ENCODE data around the gene DNAH17.
"Not testable (repeated sequence)": the region's sequence is repeated elsewhere in the genome, so short reads cannot be mapped to it uniquely, and the experiment has no call there.

Gene DNAH17

GRCh38 chr17:78477913-78478756, 99.1 kb downstream of the DNAH17 start:
- H3K36me3 Mint-ChIP-seq = no peaks in the 10 kb centered on the region
- no peak for ATAC-seq
- no peaks in the 10 kb centered on the region for H3K9me3 Mint-ChIP-seq
- no peak overlapping the region for H3K27ac Mint-ChIP-seq
- H3K4me3 Mint-ChIP-seq = no peak overlapping the region
- peaks cover 5% of the 10 kb centered on the region for H3K4me1 Mint-ChIP-seq
- H3K27me3 Mint-ChIP-seq = peaks cover 14% of the 10 kb centered on the region

GRCh38 chr17:78476973-78477372, 100.2 kb downstream of the DNAH17 start:
- Mint-ChIP-seq H3K27me3 (peaks cover 14% of the 10 kb centered on the region), H3K4me1 (peaks cover 12% of the 10 kb centered on the region), H3K9me3 (no peaks in the 10 kb centered on the region), H3K36me3 (no peaks in the 10 kb centered on the region), H3K27ac (no peak overlapping the region), H3K4me3 (no peak overlapping the region)
- ATAC-seq = no peak

- no peak overlapping the region for H3K4me3 Mint-ChIP-seq
- peaks cover 12% of the 10 kb centered on the region for H3K4me1 Mint-ChIP-seq
- H3K27me3 Mint-ChIP-seq = peaks cover 20% of the 10 kb centered on the region
- no peak overlapping the region for H3K27ac Mint-ChIP-seq
- H3K36me3 Mint-ChIP-seq = no peaks in the 10 kb centered on the region
- ATAC-seq = no peak
- H3K9me3 Mint-ChIP-seq = no peaks in the 10 kb centered on the region
Measured at GRCh38 chr17:78476149-78476548, 101.0 kb downstream of the DNAH17 start.

- ATAC-seq = no peak
- Mint-ChIP-seq H3K27me3 (peaks cover 20% of the 10 kb centered on the region), H3K9me3 (no peaks in the 10 kb centered on the region), H3K36me3 (no peaks in the 10 kb centered on the region), H3K4me3 (no peak overlapping the region), H3K27ac (no peak overlapping the region), H3K4me1 (peaks cover 12% of the 10 kb centered on the region)
Measured at GRCh38 chr17:78475211-78475610, 102.0 kb downstream of the DNAH17 start.

GRCh38 chr17:78474614-78475146, 102.5 kb downstream of the DNAH17 start:
- peak; percentile 62 for ATAC-seq
- H3K27me3 Mint-ChIP-seq = peaks cover 21% of the 10 kb centered on the region
- H3K9me3 Mint-ChIP-seq = no peaks in the 10 kb centered on the region
- no peaks in the 10 kb centered on the region for H3K36me3 Mint-ChIP-seq
- H3K27ac Mint-ChIP-seq = no peak overlapping the region
- H3K4me3 Mint-ChIP-seq = no peak overlapping the region
- peaks cover 12% of the 10 kb centered on the region for H3K4me1 Mint-ChIP-seq

- H3K9me3 Mint-ChIP-seq = no peaks in the 10 kb centered on the region
- ATAC-seq = no peak
- peaks cover 27% of the 10 kb centered on the region for H3K27me3 Mint-ChIP-seq
- no peaks in the 10 kb centered on the region for H3K36me3 Mint-ChIP-seq
- no peak overlapping the region for H3K27ac Mint-ChIP-seq
- no peak overlapping the region for H3K4me3 Mint-ChIP-seq
- H3K4me1 Mint-ChIP-seq = peaks cover 12% of the 10 kb centered on the region
Measured at GRCh38 chr17:78473951-78474613, 103.1 kb downstream of the DNAH17 start.

GRCh38 chr17:78472035-78472905, 104.9 kb downstream of the DNAH17 start:
- no peak overlapping the region for H3K27ac Mint-ChIP-seq
- H3K27me3 Mint-ChIP-seq = peaks cover 35% of the 10 kb centered on the region
- no peaks in the 10 kb centered on the region for H3K9me3 Mint-ChIP-seq
- peak; percentile 22 for ATAC-seq
- no peaks in the 10 kb centered on the region for H3K36me3 Mint-ChIP-seq
- no peak overlapping the region for H3K4me3 Mint-ChIP-seq
- H3K4me1 Mint-ChIP-seq = peaks cover 12% of the 10 kb centered on the region

GRCh38 chr17:78471635-78472034, 105.6 kb downstream of the DNAH17 start:
- peaks cover 12% of the 10 kb centered on the region for H3K4me1 Mint-ChIP-seq
- no peak overlapping the region for H3K27ac Mint-ChIP-seq
- ATAC-seq = no peak
- H3K4me3 Mint-ChIP-seq = no peak overlapping the region
- no peaks in the 10 kb centered on the region for H3K9me3 Mint-ChIP-seq
- peaks cover 41% of the 10 kb centered on the region for H3K27me3 Mint-ChIP-seq
- no peaks in the 10 kb centered on the region for H3K36me3 Mint-ChIP-seq

- Mint-ChIP-seq H3K27me3 (peaks cover 44% of the 10 kb centered on the region), H3K9me3 (no peaks in the 10 kb centered on the region), H3K4me3 (no peak overlapping the region), H3K36me3 (no peaks in the 10 kb centered on the region), H3K4me1 (peaks cover 7% of the 10 kb centered on the region), H3K27ac (no peak overlapping the region)
- ATAC-seq = no peak
Measured at GRCh38 chr17:78469443-78469842, 107.8 kb downstream of the DNAH17 start.

GRCh38 chr17:78468366-78468765, 108.8 kb downstream of the DNAH17 start:
- ATAC-seq = no peak
- H3K36me3 Mint-ChIP-seq = no peaks in the 10 kb centered on the region
- H3K27ac Mint-ChIP-seq = no peak overlapping the region
- H3K9me3 Mint-ChIP-seq = no peaks in the 10 kb centered on the region
- H3K4me1 Mint-ChIP-seq = peaks cover 7% of the 10 kb centered on the region
- H3K27me3 Mint-ChIP-seq = peaks cover 44% of the 10 kb centered on the region
- no peak overlapping the region for H3K4me3 Mint-ChIP-seq

- no peaks in the 10 kb centered on the region for H3K4me1 Mint-ChIP-seq
- peaks cover 32% of the 10 kb centered on the region for H3K27me3 Mint-ChIP-seq
- H3K4me3 Mint-ChIP-seq = no peak overlapping the region
- no peak for ATAC-seq
- H3K9me3 Mint-ChIP-seq = no peaks in the 10 kb centered on the region
- H3K27ac Mint-ChIP-seq = no peak overlapping the region
- H3K36me3 Mint-ChIP-seq = no peaks in the 10 kb centered on the region
Measured at GRCh38 chr17:78466786-78467715, 110.1 kb downstream of the DNAH17 start.

GRCh38 chr17:78466109-78466785, 110.9 kb downstream of the DNAH17 start:
- H3K4me1 Mint-ChIP-seq, H3K36me3 Mint-ChIP-seq, H3K27ac Mint-ChIP-seq, ATAC-seq, H3K9me3 Mint-ChIP-seq, H3K4me3 Mint-ChIP-seq: not testable (repeated sequence)
- H3K27me3 Mint-ChIP-seq = peaks cover 24% of the 10 kb centered on the region

GRCh38 chr17:78462148-78462547, 115.0 kb downstream of the DNAH17 start:
- Mint-ChIP-seq H3K27me3 (peaks cover 15% of the 10 kb centered on the region), H3K9me3 (no peaks in the 10 kb centered on the region), H3K4me1 (no peaks in the 10 kb centered on the region), H3K4me3 (no peak overlapping the region), H3K27ac (no peak overlapping the region), H3K36me3 (no peaks in the 10 kb centered on the region)
- ATAC-seq = no peak

GRCh38 chr17:78461799-78462053, 115.5 kb downstream of the DNAH17 start:
- H3K36me3 Mint-ChIP-seq = no peaks in the 10 kb centered on the region
- H3K4me3 Mint-ChIP-seq = no peak overlapping the region
- no peak for ATAC-seq
- H3K27ac Mint-ChIP-seq = no peak overlapping the region
- H3K27me3 Mint-ChIP-seq = peaks cover 11% of the 10 kb centered on the region
- no peaks in the 10 kb centered on the region for H3K4me1 Mint-ChIP-seq
- no peaks in the 10 kb centered on the region for H3K9me3 Mint-ChIP-seq
